B cell (primary cell): ENCODE data around the gene TADA3.

Experiments used
- CTCF ChIP-seq: fragments of 200-600 bp; IDR thresholded peaks from one replicate; pipeline ENCODE4 v1.8.0; 2022; ENCODE audit warnings: antibody characterized with exemption, mild to moderate bottlenecking
- EZH2 ChIP-seq: IDR thresholded peaks from 2 replicates; pipeline ENCODE4 v1.6.1; 2012; ENCODE audit warnings: borderline replicate concordance, low read depth, mild to moderate bottlenecking, moderate library complexity, low read length; ENCODE audit not compliant: insufficient read depth, poor library complexity, severe bottlenecking

GRCh38 chr3:9732740-9733115 lies 59.5 kb downstream of the TADA3 start:
- TF ChIP-seq CTCF = no peak
- TF ChIP-seq EZH2 = no peak
